ENCODE measurements around the gene GTF3C2. TPM values are rescaled to one million over a fixed set of nuclear protein-coding genes. Genes with fewer than 3 reads are reported as not detected.

GTF3C2 gene
- polyA plus RNA-seq, 1 experiment = 39.0 TPM

- POLR2A ChIA-PET = no interaction called here
- CTCF ChIA-PET = no interaction called here
- no peak for DNase-seq (ENCODE audit: low read depth)
- H3K27me3 ChIP-seq (ENCODE audit: control insufficient read depth, insufficient read depth, low read length) = no peaks in the 10 kb centered on the region
- TF ChIP-seq, protein P1, sequence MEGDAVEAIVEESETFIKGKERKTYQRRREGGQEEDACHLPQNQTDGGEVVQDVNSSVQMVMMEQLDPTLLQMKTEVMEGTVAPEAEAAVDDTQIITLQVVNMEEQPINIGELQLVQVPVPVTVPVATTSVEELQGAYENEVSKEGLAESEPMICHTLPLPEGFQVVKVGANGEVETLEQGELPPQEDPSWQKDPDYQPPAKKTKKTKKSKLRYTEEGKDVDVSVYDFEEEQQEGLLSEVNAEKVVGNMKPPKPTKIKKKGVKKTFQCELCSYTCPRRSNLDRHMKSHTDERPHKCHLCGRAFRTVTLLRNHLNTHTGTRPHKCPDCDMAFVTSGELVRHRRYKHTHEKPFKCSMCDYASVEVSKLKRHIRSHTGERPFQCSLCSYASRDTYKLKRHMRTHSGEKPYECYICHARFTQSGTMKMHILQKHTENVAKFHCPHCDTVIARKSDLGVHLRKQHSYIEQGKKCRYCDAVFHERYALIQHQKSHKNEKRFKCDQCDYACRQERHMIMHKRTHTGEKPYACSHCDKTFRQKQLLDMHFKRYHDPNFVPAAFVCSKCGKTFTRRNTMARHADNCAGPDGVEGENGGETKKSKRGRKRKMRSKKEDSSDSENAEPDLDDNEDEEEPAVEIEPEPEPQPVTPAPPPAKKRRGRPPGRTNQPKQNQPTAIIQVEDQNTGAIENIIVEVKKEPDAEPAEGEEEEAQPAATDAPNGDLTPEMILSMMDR (IDR thresholded peaks at IDR 0.05; ENCODE audit: insufficient read depth, low read depth, low read length) = no peak
- H3K4me3 ChIP-seq (ENCODE audit: low read depth, low read length) = no peak overlapping the region
- H3K36me3 ChIP-seq (ENCODE audit: control insufficient read depth, insufficient read depth, low read length) = no peaks in the 10 kb centered on the region; the same call in 1 of the 2 replicates
Observed at GRCh38 chr2:27390822-27391679, 34.5 kb upstream of the GTF3C2 start.

GRCh38 chr2:27381577-27382181, 25.1 kb upstream of the GTF3C2 start:
- Histone ChIP-seq H3K4me3 (ENCODE audit: low read depth, low read length) (no peak overlapping the region), H3K36me3 (ENCODE audit: control insufficient read depth, insufficient read depth, low read length) (peaks cover 29% of the 10 kb centered on the region), H3K27me3 (ENCODE audit: control insufficient read depth, insufficient read depth, low read length) (no peaks in the 10 kb centered on the region)
- TF ChIP-seq, protein P1 (IDR thresholded peaks at IDR 0.05; ENCODE audit: insufficient read depth, low read depth, low read length) = no peak
- POLR2A ChIA-PET = no interaction called here
- CTCF ChIA-PET = interaction anchor here (1.0 kb wide), 1 partner anchor 12 kb away, joined by 3 read pairs; no protein-coding TSS in a partner anchor
- no peak for DNase-seq (ENCODE audit: low read depth)

- ChIA-PET POLR2A (interaction anchor here (0.6 to 0.7 kb wide), 3 partner anchors 11 to 58 kb away, joined by 3 to 5 read pairs (median 4); no protein-coding TSS in a partner anchor), CTCF (interaction anchor here (0.7 to 1.4 kb wide), 4 partner anchors 27 to 302 kb away, joined by 3 to 4 read pairs (median 3); partner anchors contain the start of gene PPM1G)
- TF ChIP-seq, protein P1 (IDR thresholded peaks at IDR 0.05; ENCODE audit: insufficient read depth, low read depth, low read length) = no peak
- H3K27me3 ChIP-seq (ENCODE audit: control insufficient read depth, insufficient read depth, low read length) = no peaks in the 10 kb centered on the region
- peak within 1 kb of the TSS; percentile 89 for H3K4me3 ChIP-seq (ENCODE audit: low read depth, low read length)
- H3K36me3 ChIP-seq (ENCODE audit: control insufficient read depth, insufficient read depth, low read length) = peaks cover 35% of the 10 kb centered on the region
- peak; percentile 68 for DNase-seq (ENCODE audit: low read depth)
Observed at GRCh38 chr2:27380626-27381545, 24.3 kb upstream of the GTF3C2 start, which contains the start of gene ZNF513. TSS of gene ZNF513 (minus strand) at chr2:27380734. CDS start at chr2:27380526, 208 bp downstream.

- no peaks in the 10 kb centered on the region for H3K27me3 ChIP-seq (ENCODE audit: control insufficient read depth, insufficient read depth, low read length)
- DNase-seq (ENCODE audit: low read depth) = no peak
- ChIA-PET POLR2A (interaction anchor here (0.7 kb wide), 3 partner anchors 10 to 248 kb away, joined by 3 to 4 read pairs (median 3); no protein-coding TSS in a partner anchor), CTCF (interaction anchor here (0.7 to 1.4 kb wide), 5 partner anchors 10 to 303 kb away, joined by 3 to 4 read pairs (median 3); partner anchors contain the start of gene PPM1G)
- H3K36me3 ChIP-seq (ENCODE audit: control insufficient read depth, insufficient read depth, low read length) = peaks cover 43% of the 10 kb centered on the region
- TF ChIP-seq, protein P1 (IDR thresholded peaks at IDR 0.05; ENCODE audit: insufficient read depth, low read depth, low read length) = no peak
- peak overlapping the region; percentile 89 for H3K4me3 ChIP-seq (ENCODE audit: low read depth, low read length)
Observed at GRCh38 chr2:27379836-27380625, 23.5 kb upstream of the GTF3C2 start.
